ENCODE data around the gene LSAMP. TPM values are rescaled to one million over a fixed set of nuclear protein-coding genes. Genes with fewer than 3 reads are reported as not detected.

The LSAMP gene
- total and polyA plus RNA-seq, 9 of the 15 experiments (the other 6 are each of a cell fraction or from before 2014, with no cell fraction given) = 0.09 to 0.11 TPM; not detected in 7

DNA sequence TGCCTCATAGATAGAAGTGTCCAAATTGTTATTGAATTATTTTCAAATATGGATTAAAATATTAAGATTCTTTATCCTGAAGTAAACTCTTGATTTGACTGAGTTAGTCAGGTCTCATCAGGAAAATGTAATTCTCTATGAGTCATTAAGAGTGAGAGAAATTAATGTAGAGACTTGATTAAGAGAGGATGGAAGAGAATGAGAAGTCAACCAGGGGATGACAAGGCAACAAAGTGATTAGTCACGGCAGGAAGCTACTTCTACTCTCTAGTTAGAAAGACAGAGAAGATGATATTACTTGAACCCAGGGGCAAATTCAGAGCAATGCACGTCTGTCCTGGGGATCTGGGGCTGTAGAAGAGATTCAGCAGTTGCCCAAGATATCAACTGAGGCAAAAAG, 202.5 kb downstream of the LSAMP start:
- ChIA-PET CTCF (ENCODE audit: low intra/inter-chr PET ratio) (no interaction called here), POLR2A (no interaction called here)
- H3K9ac ChIP-seq (ENCODE audit: insufficient read depth in 1 of 2, low read depth in 2 of 2, low read length in 2 of 2) = no peak overlapping the region
- BruUV-seq (replicated peaks) = no TSS peak
- TF ChIP-seq C11orf30 (IDR thresholded peaks at IDR 0.05; ENCODE audit: low read depth) (0 out of 2 replicates have a peak, but pooled peaks have one; percentile 6), SIN3B (IDR thresholded peaks at IDR 0.05; ENCODE audit: low read depth) (no peak), BACH1 (tag; IDR thresholded peaks at IDR 0.05) (no peak), MAFG (tag; conservative IDR thresholded peaks at IDR 0.05) (peak; percentile 51), FOSL1 (tag; conservative IDR thresholded peaks at IDR 0.05) (no peak), ZKSCAN8 (CRISPR knock-in tag; IDR thresholded peaks at IDR 0.05) (no peak), NFE2 (IDR thresholded peaks at IDR 0.05; ENCODE audit: low read depth) (0 out of 2 replicates have a peak, but pooled peaks have one; percentile 11), TCF7 (IDR thresholded peaks at IDR 0.05; ENCODE audit: borderline replicate concordance) (no peak)
- TF ChIP-seq, protein P1, sequence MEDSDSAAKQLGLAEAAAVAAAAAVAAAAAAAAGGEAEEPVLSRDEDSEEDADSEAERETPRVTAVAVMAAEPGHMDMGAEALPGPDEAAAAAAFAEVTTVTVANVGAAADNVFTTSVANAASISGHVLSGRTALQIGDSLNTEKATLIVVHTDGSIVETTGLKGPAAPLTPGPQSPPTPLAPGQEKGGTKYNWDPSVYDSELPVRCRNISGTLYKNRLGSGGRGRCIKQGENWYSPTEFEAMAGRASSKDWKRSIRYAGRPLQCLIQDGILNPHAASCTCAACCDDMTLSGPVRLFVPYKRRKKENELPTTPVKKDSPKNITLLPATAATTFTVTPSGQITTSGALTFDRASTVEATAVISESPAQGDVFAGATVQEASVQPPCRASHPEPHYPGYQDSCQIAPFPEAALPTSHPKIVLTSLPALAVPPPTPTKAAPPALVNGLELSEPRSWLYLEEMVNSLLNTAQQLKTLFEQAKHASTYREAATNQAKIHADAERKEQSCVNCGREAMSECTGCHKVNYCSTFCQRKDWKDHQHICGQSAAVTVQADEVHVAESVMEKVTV (CRISPR knock-in tag; IDR thresholded peaks at IDR 0.05) = no peak
- no peak for ATAC-seq
- H3K4me2 ChIP-seq (ENCODE audit: insufficient read depth, low read length) = no peak overlapping the region
- no peak overlapping the region for H3K27ac ChIP-seq (ENCODE audit: extremely low read depth, low read depth, low read length)
- H4K20me1 ChIP-seq (replicated peaks; ENCODE audit: control insufficient read depth, insufficient read depth, low read length) = no peaks in the 10 kb centered on the region
- no peak overlapping the region for H2AFZ ChIP-seq (ENCODE audit: low read depth, low read length)
- in situ Hi-C loops (cut with MboI) = no loop called here
- no peaks in the 10 kb centered on the region for H3K79me2 ChIP-seq (ENCODE audit: control insufficient read depth, insufficient read depth, low read length)
- H3K9me3 ChIP-seq (replicated peaks; ENCODE audit: control insufficient read depth, insufficient read depth, low read depth, low read length) = no peaks in the 10 kb centered on the region
- intact Hi-C loops (cut with micrococcal nuclease) = no loop called here
- H3K4me3 ChIP-seq = no peak overlapping the region
- no peaks in the 10 kb centered on the region for H3K27me3 ChIP-seq (ENCODE audit: control insufficient read depth in 2 of 2, insufficient read depth in 2 of 2, low read length in 2 of 2)
- WGBS (ENCODE audit: insufficient coverage, low coverage, missing lambda C conversion rate) = 6% methylated on average over 2 of the region's 2 CpGs
- H3K4me1 ChIP-seq (replicated peaks in 1 of 2; ENCODE audit: control insufficient read depth in 2 of 2, insufficient read depth in 2 of 2, low read length in 2 of 2) = no peaks in the 10 kb centered on the region
- H3K9me1 ChIP-seq (ENCODE audit: control insufficient read depth, insufficient read depth, low read length) = no peaks in the 10 kb centered on the region
- peak in 1 of 4 experiments; percentile 3 for DNase-seq (ENCODE audit: extremely low read depth in 1 of 4, low spot score in 3 of 4)
- H3K36me3 ChIP-seq (ENCODE audit: control insufficient read depth, insufficient read depth, low read length) = no peaks in the 10 kb centered on the region
- no peak for FAIRE-seq
